A549 (cell line): ENCODE measurements around the gene ERH.

Experiments
- EP300 ChIP-seq, 2 experiments: fragments of >200 bp; sonication (Bioruptor Twin); formaldehyde crosslinking; IDR thresholded peaks; 2 replicates in 1 of 2; 3 replicates in 1 of 2; pipeline ENCODE4 v1.6.1; 2016 to 2017
- FOSL2 ChIP-seq, 2 experiments: fragments of 450-650 bp in 1 of 2; fragments of >200 bp in 1 of 2; sonication (Bioruptor Twin) in 1 of 2; formaldehyde crosslinking; IDR thresholded peaks; 2 replicates each; pipeline versions ENCODE4 v1.5.0 to v1.6.1; 2016 to 2020; ENCODE audit warnings: mild to moderate bottlenecking in 1 of 2, moderate library complexity in 1 of 2
- HEYL ChIP-seq: fragments of 250-450 bp; sonication (Bioruptor Pico); IDR thresholded peaks from 2 replicates; pipeline ENCODE4 v1.8.0; 2021; ENCODE audit warnings: mild to moderate bottlenecking, moderate library complexity
- JUN ChIP-seq, 2 experiments: fragments of >200 bp; sonication (Bioruptor Twin); formaldehyde crosslinking; IDR thresholded peaks; 2 replicates in 1 of 2; 3 replicates in 1 of 2; pipeline ENCODE4 v1.6.1; 2016 to 2017
- KDM5A ChIP-seq: fragments of 200-600 bp; sonication (generic); IDR thresholded peaks from 2 replicates; pipeline ENCODE4 v1.6.1; 2016; ENCODE audit warnings: antibody characterized with exemption, mild to moderate bottlenecking
- MAFK ChIP-seq: fragments of 450-650 bp; IDR thresholded peaks from 2 replicates; pipeline ENCODE4 v1.6.1; 2014; ENCODE audit not compliant: partially characterized antibody
- MYC ChIP-seq: IDR thresholded peaks from 2 replicates; pipeline ENCODE4 v1.6.1; 2012; ENCODE audit warnings: mild to moderate bottlenecking, inconsistent platforms, low read length, improper control_type of control experiment, borderline replicate concordance
- NR3C1 ChIP-seq: fragments of >200 bp; sonication (Bioruptor Twin); formaldehyde crosslinking; IDR thresholded peaks from 3 replicates; pipeline ENCODE4 v1.6.1; 2017
- POLR2A ChIP-seq: IDR thresholded peaks from 2 replicates; pipeline ENCODE4 v1.6.1; 2012; ENCODE audit warnings: mild to moderate bottlenecking, low read length
- RNF2 ChIP-seq: fragments of 200-600 bp; sonication (generic); IDR thresholded peaks from 2 replicates; pipeline ENCODE4 v1.6.1; 2016; ENCODE audit warnings: low read depth, mild to moderate bottlenecking, antibody characterized with exemption, moderate library complexity, borderline replicate concordance
- ZFP36 ChIP-seq: fragments of 450-650 bp; IDR thresholded peaks from 2 replicates; pipeline ENCODE4 v1.6.1; 2014; ENCODE audit warnings: borderline replicate concordance; ENCODE audit not compliant: partially characterized antibody
- TF ChIP-seq, protein P1 (sequence below): fragments of >200 bp; sonication (Bioruptor Twin); formaldehyde crosslinking; IDR thresholded peaks from 3 replicates; pipeline ENCODE4 v1.5.1; 2016
- TF ChIP-seq, protein P2 (sequence below): fragments of 250-450 bp; sonication (Bioruptor Pico); IDR thresholded peaks from 2 replicates; pipeline ENCODE4 v1.5.0; 2020; ENCODE audit warnings: low read depth, mild to moderate bottlenecking, moderate library complexity
- TF ChIP-seq, protein P3 (sequence below): IDR thresholded peaks from 2 replicates; pipeline ENCODE4 v1.6.1; 2012

DNA sequence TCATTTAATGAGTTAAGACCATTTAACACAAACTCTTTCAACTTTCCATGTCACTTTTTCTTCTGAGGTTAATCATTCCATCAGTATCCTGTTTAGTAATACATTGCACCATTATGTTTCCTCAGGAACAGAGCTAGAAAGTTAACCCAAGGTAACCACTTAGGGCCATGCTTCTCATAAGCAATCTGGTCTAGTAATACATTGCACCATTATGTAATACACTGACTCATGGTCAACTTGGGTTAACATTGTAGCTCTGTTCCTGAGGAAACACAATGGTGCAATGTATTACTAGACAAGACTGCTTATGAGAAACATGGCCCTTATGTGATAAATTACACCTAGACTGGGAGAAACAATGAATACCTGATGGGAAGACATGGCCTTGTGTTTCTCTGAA, 21.7 kb downstream of the ERH start:
- TF ChIP-seq, protein P1, sequence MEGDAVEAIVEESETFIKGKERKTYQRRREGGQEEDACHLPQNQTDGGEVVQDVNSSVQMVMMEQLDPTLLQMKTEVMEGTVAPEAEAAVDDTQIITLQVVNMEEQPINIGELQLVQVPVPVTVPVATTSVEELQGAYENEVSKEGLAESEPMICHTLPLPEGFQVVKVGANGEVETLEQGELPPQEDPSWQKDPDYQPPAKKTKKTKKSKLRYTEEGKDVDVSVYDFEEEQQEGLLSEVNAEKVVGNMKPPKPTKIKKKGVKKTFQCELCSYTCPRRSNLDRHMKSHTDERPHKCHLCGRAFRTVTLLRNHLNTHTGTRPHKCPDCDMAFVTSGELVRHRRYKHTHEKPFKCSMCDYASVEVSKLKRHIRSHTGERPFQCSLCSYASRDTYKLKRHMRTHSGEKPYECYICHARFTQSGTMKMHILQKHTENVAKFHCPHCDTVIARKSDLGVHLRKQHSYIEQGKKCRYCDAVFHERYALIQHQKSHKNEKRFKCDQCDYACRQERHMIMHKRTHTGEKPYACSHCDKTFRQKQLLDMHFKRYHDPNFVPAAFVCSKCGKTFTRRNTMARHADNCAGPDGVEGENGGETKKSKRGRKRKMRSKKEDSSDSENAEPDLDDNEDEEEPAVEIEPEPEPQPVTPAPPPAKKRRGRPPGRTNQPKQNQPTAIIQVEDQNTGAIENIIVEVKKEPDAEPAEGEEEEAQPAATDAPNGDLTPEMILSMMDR, result no peak
- TF ChIP-seq EP300 (IDR thresholded peaks at IDR 0.05), result no peak
- TF ChIP-seq NR3C1, result no peak
- TF ChIP-seq, protein P2, sequence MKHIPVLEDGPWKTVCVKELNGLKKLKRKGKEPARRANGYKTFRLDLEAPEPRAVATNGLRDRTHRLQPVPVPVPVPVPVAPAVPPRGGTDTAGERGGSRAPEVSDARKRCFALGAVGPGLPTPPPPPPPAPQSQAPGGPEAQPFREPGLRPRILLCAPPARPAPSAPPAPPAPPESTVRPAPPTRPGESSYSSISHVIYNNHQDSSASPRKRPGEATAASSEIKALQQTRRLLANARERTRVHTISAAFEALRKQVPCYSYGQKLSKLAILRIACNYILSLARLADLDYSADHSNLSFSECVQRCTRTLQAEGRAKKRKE, result no peak
- TF ChIP-seq POLR2A, result no peak
- TF ChIP-seq KDM5A, result no peak
- no peak for TF ChIP-seq RNF2
- no peak for TF ChIP-seq MAFK
- TF ChIP-seq FOSL2 (IDR thresholded peaks at IDR 0.05), result no peak
- peak; percentile 18; the same call in 1 of the 2 replicates for TF ChIP-seq FOSL2 (CRISPR knock-in tag; IDR thresholded peaks at IDR 0.05)
- TF ChIP-seq ZFP36, result no peak
- no peak for TF ChIP-seq JUN (IDR thresholded peaks at IDR 0.05)
- no peak for TF ChIP-seq HEYL (CRISPR knock-in tag)
- TF ChIP-seq, protein P3, sequence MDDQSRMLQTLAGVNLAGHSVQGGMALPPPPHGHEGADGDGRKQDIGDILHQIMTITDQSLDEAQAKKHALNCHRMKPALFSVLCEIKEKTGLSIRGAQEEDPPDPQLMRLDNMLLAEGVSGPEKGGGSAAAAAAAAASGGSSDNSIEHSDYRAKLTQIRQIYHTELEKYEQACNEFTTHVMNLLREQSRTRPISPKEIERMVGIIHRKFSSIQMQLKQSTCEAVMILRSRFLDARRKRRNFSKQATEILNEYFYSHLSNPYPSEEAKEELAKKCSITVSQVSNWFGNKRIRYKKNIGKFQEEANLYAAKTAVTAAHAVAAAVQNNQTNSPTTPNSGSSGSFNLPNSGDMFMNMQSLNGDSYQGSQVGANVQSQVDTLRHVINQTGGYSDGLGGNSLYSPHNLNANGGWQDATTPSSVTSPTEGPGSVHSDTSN, result no peak
- TF ChIP-seq MYC, result no peak
